HT1080 (cell line): ENCODE measurements around the gene PRMT2. TPM values are rescaled to one million over a fixed set of nuclear protein-coding genes. Genes with fewer than 3 reads are reported as not detected.
A peak's percentile ranks its signal among the peaks of the same experiment; 100 is the strongest.
"Not testable (repeated sequence)": the region's sequence is repeated elsewhere in the genome, so short reads cannot be mapped to it uniquely, and the experiment has no call there.

Experiments used
- DNase-seq: peaks from one replicate; pipeline ENCODE4 v3.0.0-alpha.2; 2015; ENCODE audit warnings: low read depth
- total RNA-seq: library from RNA; depleted of rRNA; stranded (reverse); fragments of >200 nt; shearing (Covaris generic); gene quantifications from 2 replicates; pipeline ENCODE4 v1.2.3, GENCODE V29; 2014

Gene PRMT2
- total RNA-seq, 1 experiment from 2014 or later, result 91.3 TPM

GRCh38 chr21:46617267-46618051, 18.0 kb upstream of the PRMT2 start:
- DNase-seq, result peak; percentile 48

DNA sequence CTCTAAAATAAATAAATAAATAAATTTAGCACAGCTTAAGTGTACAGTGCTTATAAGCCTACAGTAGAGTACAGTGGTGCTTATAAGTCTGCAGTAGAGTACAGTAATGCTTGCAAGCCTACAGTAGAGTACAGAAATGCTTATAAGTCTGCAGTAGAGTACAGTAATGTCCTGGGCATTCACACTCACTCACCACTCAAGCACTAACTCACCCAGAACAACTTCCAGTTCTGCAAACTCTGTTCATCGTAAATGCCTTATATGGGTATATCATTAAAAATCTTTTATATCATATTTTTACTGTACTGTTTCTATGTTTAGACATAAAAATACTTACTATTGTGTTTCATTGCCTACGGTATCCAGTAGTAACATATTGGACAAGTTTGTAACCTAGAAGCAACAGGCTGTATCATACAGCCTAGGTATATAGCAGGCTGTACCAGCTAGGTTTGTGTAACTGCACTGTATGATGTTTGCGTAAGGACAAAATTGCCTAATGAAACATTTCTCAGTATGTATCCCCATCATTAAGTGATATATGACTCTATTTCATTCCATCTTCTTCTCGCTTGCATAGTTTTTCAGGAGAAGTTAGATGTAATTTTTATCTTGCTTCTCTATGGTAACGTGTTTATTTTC, 16.6 kb upstream of the PRMT2 start:
- DNase-seq, result no peak

DNA sequence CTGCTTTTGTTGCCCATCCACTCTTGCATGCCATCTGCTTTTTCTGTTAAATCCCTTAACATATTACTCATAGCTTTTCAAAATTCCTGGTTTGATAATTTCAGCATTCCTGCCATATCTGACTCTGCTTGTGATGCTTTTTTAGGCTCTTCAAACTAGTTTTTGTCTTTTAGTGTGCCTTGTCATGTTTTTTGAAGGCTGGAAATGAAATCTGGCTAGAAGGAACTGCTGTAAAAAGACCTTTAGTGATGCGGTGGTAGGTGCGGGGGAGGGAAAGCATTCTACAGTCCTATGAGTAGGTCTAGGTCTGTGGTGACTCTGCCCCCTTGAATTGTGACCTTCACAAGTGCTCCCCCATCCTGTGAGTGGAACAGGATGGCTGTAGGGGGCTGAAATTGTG, 15.6 kb upstream of the PRMT2 start:
- no peak for DNase-seq

GRCh38 chr21:46620846-46621245, 14.6 kb upstream of the PRMT2 start:
- DNase-seq, result no peak

GRCh38 chr21:46621457-46622182, 13.9 kb upstream of the PRMT2 start:
- DNase-seq, result no peak

- DNase-seq, result peak; percentile 73
Measured at GRCh38 chr21:46622226-46622625, 13.2 kb upstream of the PRMT2 start.

GRCh38 chr21:46624050-46624449, 11.4 kb upstream of the PRMT2 start:
- no peak for DNase-seq

DNA sequence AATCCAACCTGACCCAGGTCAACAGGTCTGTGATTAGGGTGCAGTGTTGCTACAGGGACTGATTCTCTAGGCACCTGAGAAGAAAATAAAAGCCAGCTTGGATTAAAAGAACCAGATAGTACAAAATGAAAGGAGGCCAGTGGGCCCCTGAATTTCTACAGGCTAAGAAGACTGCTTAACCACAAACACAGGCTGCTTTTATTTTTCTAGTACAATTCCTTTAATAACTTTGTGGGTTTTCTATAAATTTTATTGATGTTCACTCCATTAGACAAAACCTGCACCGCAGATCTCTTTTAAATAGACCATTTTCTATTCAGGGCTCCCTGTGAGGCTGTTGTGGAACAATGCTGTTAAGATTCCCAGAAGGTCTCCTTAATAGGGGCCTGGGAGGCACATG, 9.7 kb upstream of the PRMT2 start:
- DNase-seq, result no peak

DNA sequence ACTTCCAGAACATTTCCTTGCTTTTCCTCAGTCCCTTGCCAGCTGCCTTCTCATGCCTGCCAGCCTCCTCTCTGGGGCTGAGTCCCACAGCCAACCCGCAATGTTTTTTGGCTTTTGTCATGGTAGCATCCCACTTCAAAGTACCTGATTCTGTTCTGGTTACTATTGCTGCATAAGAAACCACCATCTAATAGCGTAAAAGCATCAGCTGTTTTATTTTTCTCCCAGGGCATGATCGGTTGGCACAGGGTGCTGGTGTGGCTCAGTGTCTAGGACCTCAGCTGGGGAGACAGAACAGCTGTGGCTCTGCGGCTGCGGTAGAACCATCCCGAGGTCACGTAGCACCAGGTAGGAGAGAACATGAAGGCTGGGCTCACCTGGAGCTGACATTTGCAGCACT, 8.9 kb upstream of the PRMT2 start:
- DNase-seq, result no peak

DNA sequence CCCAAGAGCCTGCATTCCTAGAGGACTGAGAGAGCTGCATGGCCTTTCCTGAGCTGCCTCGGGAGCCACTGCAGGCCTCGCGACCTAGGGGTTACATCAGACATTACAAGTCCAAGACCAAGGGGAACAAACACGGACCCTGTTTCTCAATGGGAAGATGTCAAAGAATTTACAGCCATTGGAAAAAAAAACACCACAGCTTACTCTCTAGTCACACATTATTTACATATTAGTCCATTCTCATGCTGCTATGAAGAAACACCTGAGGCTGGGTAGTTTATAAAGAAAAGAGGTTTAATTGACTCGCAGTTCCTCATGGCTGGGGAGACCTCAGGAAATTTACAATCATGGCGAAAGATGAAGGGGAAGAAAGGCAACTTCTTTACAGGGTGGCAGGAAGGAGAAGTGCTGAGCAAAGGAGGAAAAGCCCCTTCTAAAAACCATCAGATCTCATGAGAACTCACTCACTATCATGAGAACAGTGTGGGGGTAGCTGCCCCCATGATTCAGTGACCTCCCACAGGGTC, 8.4 kb upstream of the PRMT2 start:
- no peak for DNase-seq

- DNase-seq, result no peak
Measured at GRCh38 chr21:46627726-46628125, 7.7 kb upstream of the PRMT2 start.

- DNase-seq, result no peak
Measured at GRCh38 chr21:46628868-46629267, 6.6 kb upstream of the PRMT2 start.

- not testable (repeated sequence) for DNase-seq
Measured at GRCh38 chr21:46630915-46631314, 4.6 kb upstream of the PRMT2 start.

GRCh38 chr21:46633566-46633965, 1.9 kb upstream of the PRMT2 start:
- no peak for DNase-seq

- no peak for DNase-seq
Measured at GRCh38 chr21:46634427-46634826, 1.0 kb upstream of the PRMT2 start.

GRCh38 chr21:46634966-46635323, 529 bp upstream of the PRMT2 start:
- DNase-seq, result peak; percentile 81

DNA sequence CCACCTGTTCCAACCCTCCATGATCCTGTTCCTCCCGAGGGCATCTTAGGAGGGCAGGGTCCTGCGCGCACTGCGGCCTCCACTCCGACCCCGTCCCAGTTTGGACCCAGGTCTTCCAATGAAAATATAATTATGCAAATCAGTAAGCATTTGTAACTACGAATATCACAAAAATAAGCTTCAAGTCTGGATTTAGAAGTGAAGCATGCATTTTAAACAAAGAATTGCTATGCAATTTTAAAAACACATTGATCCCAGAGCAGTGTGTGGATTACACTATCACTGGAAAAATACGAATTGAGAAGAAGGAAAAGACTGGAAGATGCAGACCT, 673 bp downstream of the PRMT2 start:
- DNase-seq, result no peak

DNA sequence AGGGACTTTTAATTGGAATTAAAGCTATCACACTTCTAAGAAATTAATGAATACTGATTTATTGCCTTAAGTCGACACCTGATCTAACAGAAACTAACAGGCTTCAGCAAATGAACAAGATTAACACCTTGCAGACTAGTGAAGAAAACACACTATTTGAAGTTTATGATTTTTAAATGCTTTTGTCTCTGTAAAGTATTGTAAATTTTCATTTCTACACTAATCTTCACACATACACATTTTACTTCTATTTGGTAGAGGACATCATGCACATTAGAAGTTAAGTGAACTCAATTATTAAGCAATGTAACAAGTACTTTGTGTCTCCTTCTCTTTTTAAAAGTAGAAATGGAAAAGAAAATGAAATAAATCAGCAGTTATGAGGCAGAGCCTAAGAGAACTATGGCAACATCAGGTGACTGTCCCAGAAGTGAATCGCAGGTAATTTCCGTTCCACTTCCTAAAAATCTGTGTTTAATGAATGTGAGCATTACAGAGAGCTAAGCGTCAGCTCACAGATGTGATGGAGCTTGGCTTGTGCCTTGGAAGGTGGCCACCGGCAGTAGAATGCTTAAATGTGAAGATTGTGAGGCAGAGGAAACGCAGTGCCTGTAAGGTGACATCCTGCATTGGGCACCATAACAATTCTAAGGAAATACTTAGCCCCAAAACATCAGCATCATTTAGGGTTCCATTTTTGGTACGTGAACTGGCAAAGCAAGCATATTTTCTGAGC, 1.2 kb downstream of the PRMT2 start:
- DNase-seq, result no peak

GRCh38 chr21:46637952-46638746, 2.7 kb downstream of the PRMT2 start:
- no peak for DNase-seq

DNA sequence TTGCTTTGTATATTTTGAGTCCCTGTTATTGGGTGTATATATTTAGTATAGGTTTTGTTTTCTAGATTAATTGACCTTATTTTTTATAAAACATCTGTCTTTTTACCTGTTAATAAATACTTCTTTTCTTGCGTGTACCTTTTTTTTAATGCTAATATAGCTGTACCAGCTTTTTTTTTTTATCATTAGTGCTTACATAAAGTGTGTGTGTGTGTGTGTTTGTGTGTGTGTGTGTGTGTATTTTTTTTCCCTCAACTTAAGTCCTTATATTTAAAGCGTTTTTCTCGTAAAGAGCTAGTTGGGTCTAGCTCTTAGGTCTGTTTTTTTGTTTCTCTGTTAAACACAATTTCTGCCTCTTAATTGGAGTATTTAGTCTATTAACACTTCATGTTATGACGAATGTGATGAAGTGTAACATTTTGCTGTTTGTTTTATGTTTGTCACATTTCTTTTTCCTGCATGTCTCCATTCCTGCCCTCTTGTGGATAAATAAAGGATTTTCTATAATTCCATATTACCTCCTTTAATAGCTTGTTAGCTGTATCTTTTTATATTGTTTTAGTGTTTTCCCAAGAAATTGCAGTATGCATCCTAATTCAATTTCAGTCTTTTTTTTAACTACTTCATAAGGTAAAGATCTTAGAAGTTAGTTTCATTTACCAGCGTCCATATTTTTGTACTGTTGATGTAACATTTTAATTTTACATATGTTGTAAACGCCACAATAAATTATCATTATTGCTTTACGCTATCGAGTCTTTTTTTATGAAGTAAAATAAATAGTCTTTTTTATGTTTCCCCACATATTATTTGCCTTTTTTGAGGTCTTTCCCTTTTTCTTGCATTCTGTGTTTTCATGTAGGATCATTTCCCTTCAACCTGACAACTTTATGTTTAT, 4.3 kb downstream of the PRMT2 start:
- DNase-seq, result peak; percentile 17
